Measurements from ENCODE around the gene CCR2.
A peak's percentile ranks its signal among the peaks of the same experiment; 100 is the strongest.
"Not testable (repeated sequence)": the region's sequence is repeated elsewhere in the genome, so short reads cannot be mapped to it uniquely, and the experiment has no call there.

Gene CCR2

GRCh38 chr3:46380471-46381221 is 26.7 kb downstream of the CCR2 start:
- no peak for DNase-seq

- no peak for DNase-seq
Measured at GRCh38 chr3:46381625-46382024, 27.7 kb downstream of the CCR2 start.

- DNase-seq = no peak
Measured at GRCh38 chr3:46383211-46383950, 29.5 kb downstream of the CCR2 start.

- no peak for DNase-seq
Measured at GRCh38 chr3:46383951-46384330, 30.0 kb downstream of the CCR2 start.

- no peak for DNase-seq
Measured at GRCh38 chr3:46386205-46386604, 32.3 kb downstream of the CCR2 start.

- DNase-seq = not testable (repeated sequence)
Measured at GRCh38 chr3:46388847-46389246, 34.9 kb downstream of the CCR2 start.

GRCh38 chr3:46389306-46389705 is 35.4 kb downstream of the CCR2 start:
- DNase-seq = no peak

- DNase-seq = not testable (repeated sequence)
Measured at GRCh38 chr3:46391526-46391925, 37.6 kb downstream of the CCR2 start.

- no peak for DNase-seq
Measured at GRCh38 chr3:46393011-46393410, 39.1 kb downstream of the CCR2 start.

GRCh38 chr3:46393554-46394434 is 39.9 kb downstream of the CCR2 start:
- no peak for DNase-seq

- no peak for DNase-seq
Measured at GRCh38 chr3:46395210-46395661, 41.3 kb downstream of the CCR2 start.

GRCh38 chr3:46395766-46396530 is 42.0 kb downstream of the CCR2 start:
- no peak for DNase-seq

GRCh38 chr3:46397111-46397510 is 43.2 kb downstream of the CCR2 start:
- no peak for DNase-seq

- no peak for DNase-seq
Measured at GRCh38 chr3:46398186-46398955, 44.5 kb downstream of the CCR2 start.

- no peak for DNase-seq
Measured at GRCh38 chr3:46399098-46399497, 45.2 kb downstream of the CCR2 start.

- peak; percentile 13 for DNase-seq
Measured at GRCh38 chr3:46399557-46399956, 45.6 kb downstream of the CCR2 start.

- peak; percentile 88 for DNase-seq
Measured at GRCh38 chr3:46400000-46400734, 46.3 kb downstream of the CCR2 start.

GRCh38 chr3:46400846-46401245 is 46.9 kb downstream of the CCR2 start:
- DNase-seq = no peak

- DNase-seq = no peak
Measured at GRCh38 chr3:46401579-46401978, 47.7 kb downstream of the CCR2 start.

- DNase-seq = not testable (repeated sequence)
Measured at GRCh38 chr3:46402902-46403301, 49.0 kb downstream of the CCR2 start.
